Neural progenitor cell (in vitro differentiated cells): ENCODE results near the gene PHLPP1. TPM values are rescaled to one million over a fixed set of nuclear protein-coding genes. Genes with fewer than 3 reads are reported as not detected.

Source experiments
- DNase-seq: peaks from one replicate; pipeline ENCODE4 v3.0.0-alpha.2; 2016; ENCODE audit warnings: low spot score
- H2AFZ ChIP-seq: fragments of 200-600 bp; sonication (generic); replicated peaks from 2 replicates; pipeline ENCODE4 v1.6.1; 2016; ENCODE audit warnings: antibody characterized with exemption
- H3F3A ChIP-seq: fragments of 200-600 bp; sonication (generic); 2 replicates; pipeline ENCODE4 v1.6.1; 2016; ENCODE audit warnings: antibody characterized with exemption, low read depth
- H3K27ac ChIP-seq: fragments of 200-600 bp; sonication (generic); 2 replicates; pipeline ENCODE4 v1.5.1; 2016; ENCODE audit warnings: mild to moderate bottlenecking
- H3K27me3 ChIP-seq: fragments of 200-600 bp; sonication (generic); 2 replicates; pipeline ENCODE4 v1.6.1; 2016; ENCODE audit warnings: mild to moderate bottlenecking, moderate library complexity
- H3K36me3 ChIP-seq: fragments of 200-600 bp; sonication (generic); 2 replicates; pipeline ENCODE4 v1.5.1; 2016
- H3K4me1 ChIP-seq: fragments of 200-600 bp; sonication (generic); 2 replicates; pipeline ENCODE4 v1.6.1; 2016; ENCODE audit warnings: mixed run types
- H3K4me2 ChIP-seq: fragments of 200-600 bp; sonication (generic); 2 replicates; pipeline ENCODE4 v1.6.1; 2016
- H3K4me3 ChIP-seq: fragments of 200-600 bp; sonication (generic); 2 replicates; pipeline ENCODE4 v1.5.1; 2016
- H3K79me2 ChIP-seq: fragments of 200-600 bp; sonication (generic); 2 replicates; pipeline ENCODE4 v1.6.1; 2016; ENCODE audit warnings: low read depth
- H3K9ac ChIP-seq: fragments of 200-600 bp; sonication (generic); 2 replicates; pipeline ENCODE4 v1.6.1; 2016
- H3K9me3 ChIP-seq: fragments of 200-600 bp; sonication (generic); 2 replicates; pipeline ENCODE4 v1.5.1; 2016; ENCODE audit warnings: low read depth
- H4K20me1 ChIP-seq: fragments of 200-600 bp; sonication (generic); 2 replicates; pipeline ENCODE4 v1.6.1; 2016; ENCODE audit warnings: low read depth
- H3K27ac Mint-ChIP-seq: 3 replicates; pipeline ENCODE4 v1.8.0; 2021; ENCODE audit warnings: mixed read lengths
- H3K27me3 Mint-ChIP-seq: 2 replicates; pipeline ENCODE4 v1.8.0; 2022; ENCODE audit warnings: low read depth, mild to moderate bottlenecking, inconsistent platforms, moderate library complexity, mixed read lengths; ENCODE audit not compliant: insufficient read depth
- H3K36me3 Mint-ChIP-seq: 3 replicates; pipeline ENCODE4 v1.8.0; 2021; ENCODE audit warnings: mixed read lengths
- H3K4me1 Mint-ChIP-seq: 3 replicates; pipeline ENCODE4 v1.8.0; 2021; ENCODE audit warnings: mixed read lengths
- H3K4me3 Mint-ChIP-seq: 3 replicates; pipeline ENCODE4 v1.8.0; 2021; ENCODE audit warnings: mild to moderate bottlenecking, moderate library complexity, mixed read lengths
- H3K9me3 Mint-ChIP-seq: 3 replicates; pipeline ENCODE4 v1.8.0; 2020; ENCODE audit warnings: mixed read lengths
- EZH2 ChIP-seq: fragments of 200-600 bp; sonication (generic); IDR thresholded peaks from 2 replicates; pipeline ENCODE4 v1.6.1; 2017; ENCODE audit warnings: antibody characterized with exemption, mild to moderate bottlenecking, moderate library complexity
- EZH2phosphoT487 ChIP-seq: fragments of 200-600 bp; sonication (generic); IDR thresholded peaks from 2 replicates; pipeline ENCODE4 v1.6.1; 2017; ENCODE audit warnings: antibody characterized with exemption
- total RNA-seq: library from RNA; depleted of rRNA; stranded (reverse); fragments of >200 nt; gene quantifications from 2 replicates; pipeline ENCODE4 v1.2.3, GENCODE V29; 2015; ENCODE audit warnings: low replicate concordance
- TF ChIP-seq, protein P1 (sequence below): fragments of 200-600 bp; sonication (generic); IDR thresholded peaks from 2 replicates; pipeline ENCODE4 v1.5.1; 2017; ENCODE audit warnings: antibody characterized with exemption, mild to moderate bottlenecking

The PHLPP1 gene
- total RNA-seq, 1 donor from 2014 or later: 20.8 TPM

DNA sequence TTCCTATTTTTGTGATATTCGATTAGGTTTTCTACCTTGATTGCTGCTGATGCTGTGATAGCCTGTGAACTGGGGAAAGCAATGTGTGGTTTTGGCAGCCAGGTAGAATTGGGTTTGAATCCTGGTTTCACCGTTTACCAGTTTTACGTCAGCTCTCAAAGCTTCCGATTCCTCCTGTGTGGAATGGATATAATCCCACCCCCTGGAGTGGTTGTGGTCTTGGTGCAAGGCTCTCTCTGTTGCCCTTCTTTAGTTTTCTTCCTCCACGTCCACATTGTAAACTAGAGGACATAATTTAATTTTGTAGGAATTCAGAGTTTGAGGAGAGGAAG is 45.0 kb downstream of the PHLPP1 start:
- peak; percentile 49 for DNase-seq

DNA sequence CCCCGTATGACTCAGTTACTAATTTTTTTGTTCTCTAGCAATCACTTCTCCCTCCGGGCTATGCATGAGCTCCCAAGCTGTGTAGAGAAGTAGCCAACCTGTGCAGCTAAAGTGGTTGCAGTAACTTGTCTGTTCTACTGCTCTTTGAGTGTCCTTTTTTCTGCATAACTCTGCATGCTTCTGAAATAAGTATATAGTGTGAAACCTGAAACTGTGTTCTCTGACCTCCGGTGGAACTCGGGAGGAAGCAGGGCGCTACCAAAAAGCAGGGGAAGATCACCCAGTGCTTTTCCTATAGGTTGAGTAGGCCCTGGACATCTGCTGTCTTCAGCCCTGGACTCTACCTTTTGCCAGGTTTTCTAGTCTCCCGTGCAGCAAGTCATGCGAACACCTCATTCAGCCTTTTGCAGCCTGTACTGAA is 47.8 kb downstream of the PHLPP1 start:
- H4K20me1 ChIP-seq: peaks cover 29% of the 10 kb centered on the region
- H3K4me1 ChIP-seq: peaks cover 44% of the 10 kb centered on the region
- H3K9me3 ChIP-seq: no peaks in the 10 kb centered on the region
- H2AFZ ChIP-seq: no peak overlapping the region
- Mint-ChIP-seq H3K36me3 (peaks cover 13% of the 10 kb centered on the region), H3K9me3 (peaks cover 2% of the 10 kb centered on the region), H3K4me1 (peaks cover 49% of the 10 kb centered on the region), H3K27me3 (no peaks in the 10 kb centered on the region), H3K27ac (peak overlapping the region; percentile 6), H3K4me3 (no peak overlapping the region)
- peaks cover 9% of the 10 kb centered on the region for H3F3A ChIP-seq
- no peaks in the 10 kb centered on the region for H3K36me3 ChIP-seq
- TF ChIP-seq EZH2phosphoT487 (no peak), EZH2 (no peak)
- TF ChIP-seq, protein P1, sequence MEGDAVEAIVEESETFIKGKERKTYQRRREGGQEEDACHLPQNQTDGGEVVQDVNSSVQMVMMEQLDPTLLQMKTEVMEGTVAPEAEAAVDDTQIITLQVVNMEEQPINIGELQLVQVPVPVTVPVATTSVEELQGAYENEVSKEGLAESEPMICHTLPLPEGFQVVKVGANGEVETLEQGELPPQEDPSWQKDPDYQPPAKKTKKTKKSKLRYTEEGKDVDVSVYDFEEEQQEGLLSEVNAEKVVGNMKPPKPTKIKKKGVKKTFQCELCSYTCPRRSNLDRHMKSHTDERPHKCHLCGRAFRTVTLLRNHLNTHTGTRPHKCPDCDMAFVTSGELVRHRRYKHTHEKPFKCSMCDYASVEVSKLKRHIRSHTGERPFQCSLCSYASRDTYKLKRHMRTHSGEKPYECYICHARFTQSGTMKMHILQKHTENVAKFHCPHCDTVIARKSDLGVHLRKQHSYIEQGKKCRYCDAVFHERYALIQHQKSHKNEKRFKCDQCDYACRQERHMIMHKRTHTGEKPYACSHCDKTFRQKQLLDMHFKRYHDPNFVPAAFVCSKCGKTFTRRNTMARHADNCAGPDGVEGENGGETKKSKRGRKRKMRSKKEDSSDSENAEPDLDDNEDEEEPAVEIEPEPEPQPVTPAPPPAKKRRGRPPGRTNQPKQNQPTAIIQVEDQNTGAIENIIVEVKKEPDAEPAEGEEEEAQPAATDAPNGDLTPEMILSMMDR: no peak
- no peaks in the 10 kb centered on the region for H3K27me3 ChIP-seq
- H3K4me2 ChIP-seq: no peak overlapping the region
- DNase-seq: no peak
- H3K79me2 ChIP-seq: peaks cover 99% of the 10 kb centered on the region
- H3K27ac ChIP-seq: no peak overlapping the region
- no peak overlapping the region for H3K9ac ChIP-seq
- no peak overlapping the region for H3K4me3 ChIP-seq

More for the DNA sequence above, 45.0 kb downstream of the PHLPP1 start:
- Mint-ChIP-seq H3K4me3 (no peak overlapping the region), H3K27me3 (no peaks in the 10 kb centered on the region), H3K27ac (peak overlapping the region; percentile 65), H3K36me3 (peaks cover 17% of the 10 kb centered on the region), H3K9me3 (peaks cover 2% of the 10 kb centered on the region), H3K4me1 (peaks cover 37% of the 10 kb centered on the region)
- Histone ChIP-seq H3K4me1 (peaks cover 51% of the 10 kb centered on the region), H3K27me3 (no peaks in the 10 kb centered on the region), H3K36me3 (no peaks in the 10 kb centered on the region), H2AFZ (no peak overlapping the region), H3K79me2 (peaks cover 100% of the 10 kb centered on the region), H3K4me2 (peak overlapping the region; percentile 51), H3F3A (peaks cover 12% of the 10 kb centered on the region), H3K9ac (no peak overlapping the region), H3K9me3 (no peaks in the 10 kb centered on the region), H3K27ac (peak overlapping the region; percentile 39), H4K20me1 (peaks cover 42% of the 10 kb centered on the region), H3K4me3 (peak overlapping the region; percentile 15)
- no peak for TF ChIP-seq EZH2phosphoT487
- TF ChIP-seq EZH2: no peak
- TF ChIP-seq, protein P1: no peak

DNA sequence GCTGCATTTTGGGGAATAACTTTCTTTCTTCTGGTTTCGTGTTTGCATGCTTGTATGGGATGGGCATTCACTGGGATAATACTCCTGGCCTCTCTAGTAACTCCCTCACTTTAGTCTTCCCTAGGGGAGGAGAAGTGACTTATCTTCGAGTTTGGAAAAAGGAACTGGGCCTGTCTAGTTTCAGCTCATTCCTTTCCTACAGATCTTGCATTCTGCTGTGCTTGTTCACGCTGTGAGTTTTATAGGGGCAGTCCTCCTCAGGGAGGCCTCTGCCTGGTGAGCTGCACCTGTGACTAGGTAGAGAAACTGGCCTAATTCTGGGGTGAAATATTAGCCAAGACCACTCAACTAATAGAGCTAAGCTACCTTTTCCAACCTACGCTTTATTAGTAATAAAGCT is 50.9 kb downstream of the PHLPP1 start:
- H3K27me3 Mint-ChIP-seq: no peaks in the 10 kb centered on the region
- Histone ChIP-seq H3K4me3 (no peak overlapping the region), H3K9ac (no peak overlapping the region), H3K4me1 (peaks cover 14% of the 10 kb centered on the region), H3K27me3 (no peaks in the 10 kb centered on the region), H3K79me2 (peaks cover 98% of the 10 kb centered on the region), H3F3A (peaks cover 4% of the 10 kb centered on the region), H3K9me3 (no peaks in the 10 kb centered on the region), H3K27ac (no peak overlapping the region), H4K20me1 (peaks cover 14% of the 10 kb centered on the region), H3K36me3 (no peaks in the 10 kb centered on the region), H3K4me2 (no peak overlapping the region), H2AFZ (no peak overlapping the region)
- H3K9me3 Mint-ChIP-seq: peaks cover 4% of the 10 kb centered on the region
- no peak overlapping the region for H3K4me3 Mint-ChIP-seq
- TF ChIP-seq, protein P1: no peak
- no peak for TF ChIP-seq EZH2phosphoT487
- no peak for TF ChIP-seq EZH2
- peak overlapping the region; percentile 64 for H3K27ac Mint-ChIP-seq
- no peak for DNase-seq
- peaks cover 18% of the 10 kb centered on the region for H3K36me3 Mint-ChIP-seq
- H3K4me1 Mint-ChIP-seq: peaks cover 29% of the 10 kb centered on the region
